GM21390 (cell line): ENCODE measurements around the gene B4GAT1.
"Not testable (repeated sequence)": the region's sequence is repeated elsewhere in the genome, so short reads cannot be mapped to it uniquely, and the experiment has no call there.

Experiments used
- ATAC-seq: cut with Tn5 transposase; IDR thresholded peaks from one replicate; pipeline ENCODE4 v1.9.1; 2021; ENCODE audit not compliant: unreplicated experiment

Gene B4GAT1

DNA sequence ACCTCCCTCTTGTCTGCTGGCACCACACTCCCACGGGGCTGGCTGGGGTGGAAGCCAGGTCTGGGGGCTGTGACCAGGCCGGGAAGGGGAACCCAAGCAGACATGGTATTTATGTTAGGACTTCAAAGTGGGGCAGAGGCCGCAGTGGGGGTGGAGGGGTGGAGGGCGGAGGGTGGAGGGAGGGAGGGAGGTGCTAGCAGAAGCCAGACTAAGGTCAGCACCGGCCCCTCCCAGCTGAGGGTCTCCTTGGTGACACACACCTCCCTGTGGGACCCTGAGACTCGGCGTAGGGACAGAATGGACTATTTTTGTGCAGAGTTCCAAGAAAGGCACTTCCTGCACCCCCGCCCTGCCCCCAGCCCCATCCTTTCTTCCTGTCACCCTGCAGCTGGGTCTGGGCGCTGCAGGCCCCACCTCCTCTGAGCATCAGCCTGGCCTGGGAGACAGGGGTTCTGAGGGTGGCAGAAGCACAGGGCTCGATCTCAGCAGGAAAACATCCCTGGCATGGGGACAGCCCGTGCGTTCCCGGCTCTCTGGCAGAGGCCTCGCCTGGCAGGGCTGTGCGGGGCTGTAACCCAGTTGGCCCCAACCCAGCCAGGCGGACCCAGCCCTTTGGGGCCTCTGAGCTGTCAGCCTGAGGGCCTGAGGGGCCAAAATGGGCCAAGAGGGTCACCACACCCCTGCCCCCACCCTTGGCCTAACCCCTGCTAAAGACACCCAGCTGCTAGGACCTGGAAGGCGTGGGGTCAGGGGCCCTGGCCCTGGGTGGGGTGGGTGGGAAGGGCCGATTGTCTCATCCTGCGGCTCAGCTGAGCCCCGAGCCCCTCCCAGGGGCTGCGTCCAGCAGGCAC lies 20.9 kb downstream of the B4GAT1 start:
- no peak for ATAC-seq

DNA sequence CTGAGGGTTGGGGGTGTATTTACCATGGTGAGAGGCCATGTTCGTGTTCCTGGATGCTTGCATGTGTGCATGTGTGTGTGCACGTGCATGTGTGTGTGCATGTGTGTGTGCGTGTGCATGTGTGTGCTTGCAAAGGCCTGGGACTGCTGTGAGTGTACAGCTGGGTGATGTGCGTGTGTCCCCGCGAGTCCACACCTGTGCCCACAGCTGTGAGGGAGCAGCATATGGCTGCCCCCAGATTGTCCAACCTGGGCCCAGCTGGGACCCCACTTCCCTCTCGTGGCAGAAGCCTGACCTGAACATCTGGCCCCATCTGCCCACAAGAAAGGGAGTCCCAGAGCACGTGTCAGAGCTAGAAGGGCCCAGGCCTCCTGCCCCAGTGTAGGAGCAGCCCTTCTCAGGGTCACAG lies 22.2 kb downstream of the B4GAT1 start:
- ATAC-seq, result no peak

DNA sequence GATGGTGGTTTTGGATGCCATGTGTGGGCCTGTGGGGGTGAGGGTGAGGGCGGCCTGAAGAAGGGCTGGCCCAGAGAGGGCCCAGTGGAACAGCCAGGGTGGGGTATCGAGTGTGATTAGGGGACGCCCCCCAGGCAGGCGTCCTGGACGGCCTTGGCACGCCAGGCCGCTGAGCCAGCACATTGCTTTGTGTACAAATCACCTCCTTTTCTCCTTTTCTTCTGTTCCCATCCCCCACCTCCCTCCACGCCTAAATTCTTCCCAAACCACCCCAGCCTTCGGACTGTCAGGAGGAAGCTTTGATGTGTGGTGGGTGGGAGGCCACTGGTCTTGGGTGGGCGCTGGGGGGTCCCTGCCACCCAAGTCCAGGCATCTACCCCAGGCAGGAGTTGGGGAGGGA lies 22.8 kb downstream of the B4GAT1 start:
- no peak for ATAC-seq

DNA sequence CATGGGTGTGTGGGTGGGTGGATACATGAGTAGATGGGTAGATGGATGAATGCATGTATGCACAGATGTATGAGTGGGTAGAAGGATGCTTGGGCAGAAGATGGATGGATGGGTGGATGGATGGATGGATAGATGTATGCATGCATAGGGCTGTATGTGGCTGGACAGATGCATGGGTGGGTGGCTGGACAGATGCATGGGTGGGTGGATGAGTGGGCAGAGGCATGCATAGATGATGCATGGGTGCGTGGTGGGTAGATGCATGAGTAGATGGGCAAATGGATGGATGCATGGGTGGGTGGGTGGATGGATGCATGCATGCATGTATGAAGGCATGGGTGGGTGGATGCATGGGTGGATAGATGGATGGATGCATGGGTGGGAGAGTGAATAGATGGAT lies 23.7 kb downstream of the B4GAT1 start:
- ATAC-seq, result no peak

DNA sequence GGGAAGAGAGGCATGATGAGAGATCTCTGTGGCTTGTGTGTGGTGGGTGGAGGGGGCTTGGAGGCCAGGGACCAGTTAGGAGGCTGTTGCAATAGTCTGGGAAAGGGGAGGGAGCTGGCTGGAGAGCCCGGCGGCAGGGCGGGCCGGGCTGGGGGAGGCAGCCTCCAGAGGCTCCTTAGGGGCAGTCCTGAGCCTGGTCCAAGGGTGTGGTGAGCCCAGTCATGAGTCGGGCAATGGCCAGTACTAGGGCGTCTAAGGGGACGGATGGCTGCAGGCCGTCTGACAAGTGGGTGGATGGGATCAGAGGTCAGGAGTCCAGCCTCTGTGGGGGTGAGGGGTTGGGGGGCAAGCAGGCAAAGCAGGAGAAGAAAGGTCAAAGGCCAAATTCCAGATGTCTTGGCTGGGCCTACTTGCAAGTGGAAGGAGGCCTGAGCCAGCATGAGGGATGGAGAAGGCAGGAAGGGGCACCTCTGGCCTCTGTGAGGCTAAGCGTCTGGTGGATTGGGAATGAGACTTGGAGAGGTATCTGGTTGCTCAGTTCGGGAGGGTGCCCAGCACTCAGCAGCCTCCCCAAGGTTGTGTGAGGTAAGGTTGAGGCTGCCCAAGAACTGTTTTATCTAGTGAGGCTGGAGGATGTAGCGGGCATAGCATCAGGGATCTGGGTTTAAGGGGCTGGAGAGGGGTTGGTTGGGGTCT lies 24.5 kb downstream of the B4GAT1 start:
- ATAC-seq, result no peak

DNA sequence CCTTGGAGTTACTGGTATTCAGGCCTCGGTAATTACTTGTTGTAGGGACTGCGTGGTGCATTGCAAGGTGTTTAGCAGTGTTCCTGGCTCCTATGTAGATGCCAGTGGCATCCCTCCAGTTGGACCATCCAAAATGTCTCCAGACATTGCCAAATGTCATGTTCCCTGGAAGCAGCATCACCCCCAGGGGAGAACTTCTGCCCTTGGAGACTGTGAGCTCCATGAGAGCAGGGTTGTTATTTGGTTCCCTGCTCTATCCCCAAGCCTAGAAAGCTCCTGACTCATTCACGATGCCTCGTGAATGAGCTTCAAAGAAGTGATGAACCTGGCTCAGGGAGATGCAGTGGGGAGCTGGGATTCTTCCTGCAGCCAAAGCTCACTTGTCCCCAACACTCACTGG lies 25.8 kb downstream of the B4GAT1 start:
- ATAC-seq, result no peak

DNA sequence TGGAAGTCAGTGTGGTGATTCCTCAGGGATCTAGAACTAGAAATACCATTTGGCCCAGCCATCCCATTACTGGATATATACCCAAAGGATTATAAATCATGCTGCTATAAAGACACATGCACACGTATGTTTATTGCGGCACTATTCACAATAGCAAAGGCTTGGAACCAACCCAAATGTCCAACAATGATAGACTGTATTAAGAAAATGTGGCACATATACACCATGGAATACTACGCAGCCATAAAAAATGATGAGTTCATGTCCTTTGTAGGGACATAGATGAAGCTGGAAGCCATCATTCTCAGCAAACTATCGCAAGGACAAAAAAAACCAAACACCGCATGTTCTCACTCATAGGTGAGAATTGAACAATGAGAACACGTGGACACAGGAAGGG lies 26.7 kb downstream of the B4GAT1 start:
- ATAC-seq, result not testable (repeated sequence)

DNA sequence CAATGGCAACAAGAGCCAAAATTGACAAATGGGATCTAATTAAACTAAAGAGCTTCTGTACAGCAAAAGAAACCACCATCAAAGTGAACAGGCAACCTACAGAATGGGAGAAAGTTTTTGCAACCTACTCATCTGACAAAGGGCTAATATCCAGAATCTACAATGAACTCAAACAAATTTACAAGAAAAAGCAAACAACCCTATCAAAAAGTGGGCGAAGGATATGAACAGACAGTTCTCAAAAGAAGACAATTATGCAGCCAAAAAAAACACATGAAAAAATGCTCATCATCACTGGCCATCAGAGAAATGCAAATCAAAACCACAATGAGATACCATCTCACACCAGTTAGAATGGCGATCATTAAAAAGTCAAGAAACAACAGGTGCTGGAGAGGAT lies 27.1 kb downstream of the B4GAT1 start:
- ATAC-seq, result not testable (repeated sequence)

DNA sequence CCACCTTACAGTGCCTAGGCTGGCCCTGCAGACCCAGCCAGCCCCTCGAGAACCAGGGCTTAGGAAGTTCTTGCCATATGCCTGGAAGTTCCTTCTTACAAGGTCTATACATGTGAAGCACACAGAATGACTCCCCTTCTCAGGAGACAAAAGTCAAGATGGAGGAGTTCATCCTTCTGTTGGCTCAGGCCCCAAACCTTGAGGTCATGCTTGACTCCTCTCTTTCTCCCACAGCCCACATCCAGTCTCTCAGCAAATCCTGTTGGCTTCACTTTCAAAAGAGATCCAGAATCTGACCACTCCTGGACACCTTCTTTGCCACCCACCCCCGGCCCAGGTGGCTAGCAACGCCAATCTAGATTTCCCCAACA lies 28.8 kb downstream of the B4GAT1 start:
- no peak for ATAC-seq

DNA sequence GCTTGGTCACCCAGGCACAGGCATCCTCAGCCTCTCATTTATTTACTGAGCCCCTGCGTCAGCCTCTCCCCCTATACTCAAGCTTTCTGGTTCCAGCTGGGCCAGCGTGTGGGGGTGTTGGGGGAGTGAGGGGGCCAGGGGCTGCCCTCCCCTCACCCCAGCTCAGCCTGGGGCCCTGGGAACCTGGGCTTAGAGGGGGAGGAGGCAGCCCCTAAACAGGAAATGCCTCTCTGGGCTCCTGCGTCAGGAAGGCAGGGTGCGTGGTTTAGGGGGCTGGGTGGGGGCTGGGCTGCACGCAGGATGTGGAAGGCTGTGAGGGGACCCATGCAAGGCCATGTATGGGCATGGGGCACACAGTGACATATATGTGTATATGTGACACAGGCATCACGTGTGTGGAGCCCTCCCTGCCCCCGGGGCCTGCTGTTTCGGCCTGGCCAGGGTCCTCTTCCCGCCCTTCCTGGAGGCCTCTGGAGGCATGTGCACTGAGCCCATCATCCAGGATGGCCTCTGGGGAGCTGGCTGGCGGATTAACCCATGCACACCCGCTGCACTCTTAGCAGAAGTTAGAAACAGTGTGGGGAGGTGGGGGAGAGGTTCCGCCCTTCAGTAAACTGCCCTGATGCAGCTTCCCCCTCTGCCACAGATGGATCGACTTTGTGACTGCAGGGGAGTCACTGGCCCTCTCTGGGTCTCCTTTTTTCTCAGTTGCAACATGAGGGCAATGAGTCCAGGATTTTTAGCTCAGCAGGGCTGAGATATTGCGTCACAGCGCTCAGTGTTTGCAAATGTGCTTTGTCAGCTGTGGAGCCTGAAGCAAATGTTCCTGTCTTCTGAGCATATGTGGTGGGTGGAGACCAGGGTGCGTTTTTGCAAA lies 29.5 kb downstream of the B4GAT1 start:
- no peak for ATAC-seq

DNA sequence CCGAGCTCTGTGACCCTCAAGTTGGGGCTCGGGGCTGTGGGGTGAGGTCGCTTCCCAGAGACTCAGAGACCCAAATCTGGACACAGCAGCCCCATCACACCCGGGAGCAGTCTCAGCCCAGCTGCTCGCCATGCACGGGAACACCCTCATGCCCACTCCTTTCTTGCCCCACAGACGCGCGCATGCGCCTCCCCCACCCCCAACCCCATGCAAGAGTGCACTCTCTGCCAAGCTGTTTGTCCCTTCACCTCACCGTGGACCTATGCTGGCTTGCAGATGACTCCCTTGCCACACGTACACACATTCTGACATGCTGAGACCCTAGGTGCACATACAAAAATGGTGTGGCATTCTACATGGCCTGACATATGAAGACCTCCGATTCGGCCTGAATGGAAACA lies 30.1 kb downstream of the B4GAT1 start:
- no peak for ATAC-seq

DNA sequence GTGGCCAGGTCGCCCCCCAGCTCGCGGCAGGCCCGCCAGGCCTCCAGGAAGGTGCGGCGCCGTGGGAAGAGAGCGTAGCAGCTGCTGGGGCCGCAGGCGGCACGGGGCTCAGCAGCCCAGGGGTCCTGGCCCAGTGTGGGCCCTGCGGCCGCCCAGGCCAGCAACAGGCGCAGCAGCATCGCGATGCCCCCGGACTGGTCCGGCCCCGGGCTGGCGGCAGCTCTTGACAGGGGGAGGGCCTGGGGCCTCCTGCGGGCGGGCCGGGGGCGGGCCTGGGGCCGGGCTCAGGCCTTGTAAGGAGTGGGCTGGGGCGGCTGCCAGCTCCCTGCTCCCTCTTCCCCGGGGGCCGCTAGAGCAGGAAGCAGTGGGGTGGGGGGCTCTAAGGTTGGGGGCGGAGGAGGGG lies 30.6 kb downstream of the B4GAT1 start, which contains the start of gene CD248:
Gene CD248 (minus strand): TSS at position 196 of the 403 bp plus-strand sequence. CDS start 17 bp downstream, at position 179.
- no peak for ATAC-seq

DNA sequence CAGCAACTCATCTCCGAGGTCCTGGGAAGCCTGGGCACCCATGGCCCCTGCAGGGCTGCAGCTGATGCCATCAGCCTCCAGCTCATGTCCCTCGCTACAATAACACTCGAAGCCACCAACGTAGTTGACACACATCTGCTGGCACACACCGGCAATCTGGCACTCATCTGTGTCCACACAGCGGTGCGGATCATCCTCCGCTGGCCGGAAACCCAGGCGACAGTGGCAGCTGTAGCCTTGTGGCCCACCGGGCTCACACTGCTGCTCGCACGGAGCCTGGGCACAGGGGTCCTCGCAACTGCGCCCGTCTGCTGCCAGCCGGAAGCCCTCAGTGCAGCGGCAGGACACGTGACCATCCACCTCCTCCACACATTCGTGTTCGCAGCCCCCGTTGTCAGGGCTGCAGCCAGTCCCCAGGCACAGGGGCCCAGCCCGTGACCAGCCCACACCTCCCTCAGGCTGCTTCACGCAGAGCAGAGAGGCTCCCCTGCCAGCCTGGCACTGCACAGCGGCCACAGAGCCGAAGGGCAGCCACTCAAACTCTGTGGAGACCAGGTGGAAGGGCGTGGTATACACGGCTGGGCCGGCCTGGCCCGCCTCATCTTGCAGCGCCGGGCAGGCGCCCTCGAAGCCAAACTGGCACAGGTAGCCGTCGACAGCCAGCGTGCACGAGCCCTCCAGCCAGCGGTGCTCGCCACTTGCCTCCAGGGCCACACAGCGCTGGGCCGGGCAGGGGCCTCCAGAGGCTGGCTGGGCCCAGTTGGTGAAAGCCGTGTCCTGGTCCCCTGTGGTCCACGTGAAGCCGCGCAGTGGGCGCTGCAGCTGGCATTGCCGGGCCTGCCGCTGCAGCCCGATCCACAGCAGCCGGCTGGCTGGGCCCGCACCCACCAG lies 31.3 kb downstream of the B4GAT1 start:
- ATAC-seq, result no peak

DNA sequence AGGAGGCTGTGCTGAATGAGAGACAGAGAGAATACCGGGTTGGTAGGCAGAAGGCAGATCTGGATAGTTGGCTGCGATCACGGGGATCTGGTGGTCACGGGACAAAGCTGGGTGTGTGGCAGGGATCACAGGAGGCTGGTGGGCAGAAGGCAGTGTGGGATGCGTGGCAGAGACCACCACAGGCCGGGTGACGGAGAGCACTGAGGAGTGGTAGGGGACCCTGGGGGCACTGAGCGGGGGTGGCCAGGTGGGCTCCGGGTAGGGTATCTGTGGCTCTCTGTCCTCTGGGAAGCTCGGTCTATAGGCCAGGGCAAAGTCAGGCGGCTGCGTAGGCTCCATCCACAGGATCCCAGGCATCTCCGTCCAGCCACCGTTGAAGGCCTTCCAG lies 31.9 kb downstream of the B4GAT1 start:
- ATAC-seq, result no peak

DNA sequence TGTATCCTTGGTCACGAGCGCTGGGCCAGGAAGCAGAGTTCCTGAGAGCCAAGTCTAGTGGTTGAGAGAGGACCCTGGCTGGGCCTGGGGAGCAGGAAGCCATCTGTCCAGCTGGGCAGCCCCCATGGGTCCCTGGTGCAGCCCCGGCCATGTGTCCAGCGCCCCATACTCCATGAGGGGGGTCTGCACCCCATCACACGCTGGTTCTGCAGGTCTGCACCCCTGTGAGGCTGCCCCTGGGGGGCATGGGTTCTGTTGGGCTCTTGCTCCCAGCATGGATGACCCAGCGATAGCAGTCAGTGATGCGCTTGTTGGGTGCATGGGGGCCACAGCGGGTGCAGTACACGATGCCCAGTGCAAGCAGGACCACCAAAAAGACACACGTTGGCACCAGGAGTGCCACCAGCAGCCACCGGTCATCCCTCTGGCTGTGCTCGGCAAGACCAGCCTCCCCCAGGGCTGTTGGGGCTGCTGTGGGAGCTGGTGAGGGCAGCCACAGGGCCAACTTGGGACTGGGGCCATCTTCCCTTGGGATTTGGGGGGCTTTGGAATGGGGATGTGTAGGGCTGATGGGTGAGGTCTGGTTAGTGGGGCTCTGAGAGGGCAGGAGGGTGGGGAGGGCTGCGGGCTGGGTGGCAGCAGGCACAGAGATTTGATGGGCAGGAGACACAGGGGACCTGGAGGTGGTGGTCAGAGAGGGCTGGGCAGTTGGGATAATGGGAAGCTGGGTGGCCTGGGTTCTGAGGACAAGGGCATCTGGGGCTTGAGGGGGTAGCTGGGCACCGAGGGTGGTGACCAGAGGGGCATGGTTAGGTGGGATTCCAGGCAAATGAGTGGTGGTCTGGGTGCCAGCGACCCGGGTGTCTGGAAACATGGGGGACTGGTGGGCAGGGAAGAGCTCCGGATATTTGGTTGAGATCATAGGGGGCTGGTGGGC lies 32.6 kb downstream of the B4GAT1 start:
- no peak for ATAC-seq

DNA sequence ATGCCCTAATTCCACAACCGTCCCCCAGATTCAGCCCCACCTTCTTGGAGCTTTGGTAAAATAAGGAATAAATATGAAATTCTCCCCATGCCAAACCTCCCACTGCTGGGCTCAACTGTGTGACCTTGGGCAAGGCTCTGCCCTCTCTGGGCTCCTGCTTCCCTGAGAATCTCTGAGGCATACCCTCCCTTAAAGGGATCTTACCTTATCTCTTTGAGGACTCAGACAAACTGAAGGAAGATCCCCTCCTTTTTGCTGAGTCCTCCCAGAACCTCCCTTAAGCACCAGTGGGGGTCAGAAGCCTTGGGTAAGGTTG lies 33.3 kb downstream of the B4GAT1 start:
- no peak for ATAC-seq

DNA sequence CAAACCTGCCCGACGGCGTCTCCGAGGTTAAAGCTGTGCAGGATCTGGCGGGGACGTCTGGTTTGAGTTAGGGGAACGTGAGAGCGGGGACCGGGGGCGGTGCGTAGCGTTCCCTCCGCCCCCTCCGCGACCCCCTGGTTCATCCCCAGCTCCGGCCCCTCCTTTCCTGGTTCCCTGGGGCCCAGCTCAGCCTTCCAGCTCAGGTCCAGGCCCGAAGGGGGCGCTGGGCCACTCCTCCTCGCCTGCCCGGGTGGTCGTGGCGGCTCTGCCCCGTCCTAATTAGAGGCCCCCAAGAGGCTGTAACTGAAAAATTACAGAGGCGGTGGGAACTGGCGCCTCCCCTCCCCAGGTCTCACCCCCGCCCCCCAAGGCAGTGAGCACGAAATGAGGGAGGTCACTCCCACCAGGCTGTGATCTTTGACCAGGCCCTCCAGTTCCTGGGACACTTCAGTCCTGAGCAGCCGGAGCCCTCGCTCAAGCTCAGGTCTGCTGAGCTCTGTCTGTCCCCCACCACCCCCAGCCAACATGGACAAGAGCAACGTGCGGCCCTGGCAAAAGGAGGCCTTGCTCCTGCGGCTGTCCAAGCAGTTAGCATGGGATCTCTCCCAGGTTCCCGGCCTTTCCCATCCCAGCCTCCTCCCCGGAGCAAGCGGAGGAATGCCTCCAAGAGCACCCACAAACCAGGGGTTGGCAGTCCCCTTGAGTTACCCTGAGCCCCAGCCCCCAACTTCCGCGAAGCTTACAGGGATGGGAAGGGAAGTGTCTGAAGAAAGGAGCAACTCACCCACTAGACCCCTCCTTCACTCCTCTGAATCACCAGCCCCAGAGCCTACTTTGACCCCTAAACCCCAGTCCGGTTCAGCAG lies 33.9 kb downstream of the B4GAT1 start:
- ATAC-seq, result no peak

DNA sequence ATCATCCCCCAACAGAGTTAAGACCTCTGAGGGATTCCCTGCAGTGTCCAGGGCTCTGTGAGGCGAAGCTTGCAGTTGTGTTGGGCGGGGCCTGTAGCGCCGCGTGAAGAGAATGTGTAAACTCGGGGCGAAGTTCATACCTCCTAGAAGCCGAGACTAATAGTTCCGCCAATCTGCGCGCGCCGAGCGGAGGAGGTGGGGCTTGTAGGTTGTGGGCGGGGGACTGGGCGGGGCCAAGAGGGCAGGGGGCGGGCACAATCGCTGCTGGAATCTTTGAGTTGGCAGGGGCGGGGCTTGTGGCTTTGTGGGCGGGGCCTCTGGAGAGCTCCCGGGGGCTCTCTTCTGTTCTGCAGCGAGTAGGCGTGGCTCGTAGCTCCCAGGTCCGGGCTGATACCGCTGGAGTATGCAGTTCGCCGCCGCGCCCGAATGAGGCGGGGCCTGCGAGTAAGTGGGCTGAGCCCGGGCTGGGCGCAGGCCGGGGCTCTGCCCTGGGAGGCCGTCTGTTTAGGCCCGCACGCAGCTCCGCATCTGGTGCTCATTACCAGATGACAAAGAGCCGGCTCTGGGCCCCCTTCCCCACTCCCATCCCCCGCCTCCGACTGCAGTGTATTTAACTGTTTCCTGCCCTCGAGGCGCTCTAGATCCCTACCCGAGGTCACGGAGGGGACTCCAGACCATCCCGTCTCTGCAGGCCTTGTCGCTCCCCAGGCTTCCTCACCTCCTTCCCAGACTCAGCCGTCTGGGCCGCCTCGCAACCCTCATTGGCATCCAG lies 34.7 kb downstream of the B4GAT1 start:
- ATAC-seq, result peak; percentile 46
